GM12878 (cell line): ENCODE measurements around the gene ERN1. TPM values are rescaled to one million over a fixed set of nuclear protein-coding genes. Genes with fewer than 3 reads are reported as not detected.

ENCODE experiments used
- ATAC-seq: fragments of 200-7000 bp; cut with Tn5 transposase; 3 replicates; pipeline ENCODE4 v1.9.1; 2020; ENCODE audit warnings: mild to moderate bottlenecking, moderate library complexity
- BruUV-seq: library from RNA; stranded (reverse); fragments of 400-500 nt; replicated peaks from 2 replicates; lab custom pipeline; 2021; lab: Mats Ljungman, UMichigan
- CTCF ChIA-PET: fragments of 300-600 bp; sonication (Branson Sonifier 250); formaldehyde crosslinking; extraction: SDS; loops from one replicate; lab custom pipeline; 2021; ENCODE audit warnings: inconsistent platforms; lab: Yijun Ruan, JAX
- POLR2A ChIA-PET: fragments of 350-600 bp; formaldehyde crosslinking; extraction: SDS; loops from one replicate; lab custom pipeline; 2021; ENCODE audit warnings: inconsistent platforms; lab: Charles Lee
- RAD21 ChIA-PET: fragments of 300-600 bp; sonication (Branson Sonifier 250); formaldehyde crosslinking; loops from one replicate; lab custom pipeline; 2023; ENCODE audit warnings: antibody characterized with exemption; ENCODE audit not compliant: unreplicated experiment; lab: Charles Lee
- SMC1A ChIA-PET: fragments of 300-600 bp; sonication (Branson Sonifier 250); formaldehyde crosslinking; loops from one replicate; lab custom pipeline; 2023; ENCODE audit not compliant: unreplicated experiment, uncharacterized antibody; lab: Charles Lee
- DNase-seq: peaks from one replicate; pipeline ENCODE4 v3.0.0-alpha.2; 2011; ENCODE audit warnings: low read depth, low spot score
- FAIRE-seq: peaks from 3 replicates; lab custom pipeline; 2011; peaks lifted over from hg19 to GRCh38; lab: Jason Lieb, UNC
- H2AFZ ChIP-seq: 2 replicates; pipeline ENCODE4 v1.6.0; 2011; ENCODE audit warnings: low read depth, low read length, control low read depth; ENCODE audit not compliant: control insufficient read depth
- H3K27ac ChIP-seq: 2 replicates; pipeline ENCODE4 v1.5.1; 2011; ENCODE audit warnings: control low read depth; ENCODE audit not compliant: control insufficient read depth, insufficient read depth
- H3K27me3 ChIP-seq, 2 experiments: replicated peaks in 1 of 2; 2 replicates each; pipeline versions ENCODE4 v1.6.0 to v1.6.1; 2011; ENCODE audit warnings: low read length in 1 of 2; ENCODE audit not compliant: control insufficient read depth in 2 of 2, insufficient read depth in 2 of 2
- H3K36me3 ChIP-seq, 2 experiments: 2 replicates each; pipeline ENCODE4 v1.5.1; 2011; ENCODE audit warnings: low read length in 1 of 2; ENCODE audit not compliant: control insufficient read depth in 2 of 2, insufficient read depth in 2 of 2
- H3K4me1 ChIP-seq: 2 replicates; pipeline ENCODE4 v1.6.1; 2011; ENCODE audit warnings: mild to moderate bottlenecking, low read length, moderate library complexity, mixed read lengths; ENCODE audit not compliant: control insufficient read depth, insufficient read depth
- H3K4me2 ChIP-seq: 2 replicates; pipeline ENCODE4 v1.6.0; 2011; ENCODE audit warnings: control low read depth; ENCODE audit not compliant: control insufficient read depth, insufficient read depth
- H3K4me3 ChIP-seq: fragments of 200-600 bp; sonication (generic); 2 replicates; pipeline ENCODE4 v1.5.1; 2016
- H3K79me2 ChIP-seq: 2 replicates; pipeline ENCODE4 v1.6.0; 2011; ENCODE audit warnings: low read length; ENCODE audit not compliant: control insufficient read depth, insufficient read depth
- H3K9ac ChIP-seq: 2 replicates; pipeline ENCODE4 v1.8.0; 2011; ENCODE audit warnings: low read length, control low read depth, mixed read lengths; ENCODE audit not compliant: control insufficient read depth, insufficient read depth
- H3K9me3 ChIP-seq: replicated peaks from 3 replicates; pipeline ENCODE4 v1.5.1; 2011; ENCODE audit warnings: mild to moderate bottlenecking, low read length; ENCODE audit not compliant: control insufficient read depth, insufficient read depth
- H4K20me1 ChIP-seq: 2 replicates; pipeline ENCODE4 v1.6.0; 2011; ENCODE audit not compliant: control insufficient read depth, insufficient read depth
- DPF2 ChIP-seq: fragments of 450-650 bp; IDR thresholded peaks from 2 replicates; pipeline ENCODE4 v1.6.1; 2017; ENCODE audit warnings: mild to moderate bottlenecking
- HDGF ChIP-seq: fragments of 450-650 bp; IDR thresholded peaks from 2 replicates; pipeline ENCODE4 v1.6.1; 2016; ENCODE audit warnings: antibody characterized with exemption
- IKZF1 ChIP-seq: fragments of 450-650 bp; conservative IDR thresholded peaks from 2 replicates; pipeline ENCODE4 v1.6.1; 2017; ENCODE audit warnings: antibody characterized with exemption, mild to moderate bottlenecking
- MTA3 ChIP-seq: IDR thresholded peaks from 2 replicates; pipeline ENCODE4 v1.6.1; 2012; ENCODE audit warnings: low read length, inconsistent platforms, borderline replicate concordance
- MXI1 ChIP-seq: fragments of 150-350 bp; IDR thresholded peaks from 2 replicates; pipeline ENCODE4 v1.6.1; 2011; ENCODE audit warnings: low read depth, mild to moderate bottlenecking, inconsistent platforms, low read length, improper control_type of control experiment
- NR2F1 ChIP-seq: fragments of 450-650 bp; conservative IDR thresholded peaks from 2 replicates; pipeline ENCODE4 v1.6.1; 2017; ENCODE audit warnings: mild to moderate bottlenecking
- RELA ChIP-seq: fragments of 450-650 bp; IDR thresholded peaks from 2 replicates; pipeline ENCODE4 v1.8.0; 2014; ENCODE audit warnings: borderline replicate concordance; ENCODE audit not compliant: partially characterized antibody
- SIN3A ChIP-seq: IDR thresholded peaks from 2 replicates; pipeline ENCODE4 v1.6.1; 2012; ENCODE audit warnings: low read depth, low read length, improper control_type of control experiment
- SP1 ChIP-seq: IDR thresholded peaks from one replicate; pipeline ENCODE4 v1.6.1; 2011; ENCODE audit warnings: low read depth, low read length
- SRF ChIP-seq, 2 experiments: IDR thresholded peaks; 2 replicates each; pipeline ENCODE4 v1.6.1; 2011; ENCODE audit warnings: low read depth in 2 of 2, low read length in 2 of 2, mild to moderate bottlenecking in 1 of 2, moderate library complexity in 1 of 2
- YY1 ChIP-seq: IDR thresholded peaks from 2 replicates; pipeline ENCODE4 v1.6.1; 2011; ENCODE audit warnings: low read depth, mild to moderate bottlenecking, low read length
- WGBS: methylation state at CpG from one replicate; pipeline ENCODE4 v1.1.6; 2016; ENCODE audit warnings: low lambda C conversion rate; ENCODE audit not compliant: insufficient replicate concordance, insufficient coverage; ENCODE audit errors: missing lambda C conversion rate; 5-methylcytosine and 5-hydroxymethylcytosine counted together
- in situ Hi-C: fragments of 300-500 bp; cut with MboI; formaldehyde crosslinking; loops from 9 replicates; pipeline ENCODE4 v1.14.3; 2018; ENCODE audit warnings: mixed read lengths
- intact Hi-C: fragments of 100-400 bp; cut with micrococcal nuclease; formaldehyde crosslinking; loops from one replicate; pipeline ENCODE4 v1.14.2; 2022; ENCODE audit not compliant: unreplicated experiment
- polyA plus RNA-seq, 11 experiments: library from polyadenylated mRNA; depleted of rRNA in 4 of 11; unstranded in 6 of 11; stranded (reverse) in 5 of 11; fragments of >200 nt; fragmentation: Nextera tagmentation in 4 of 11; fragmentation: Illumina TruSeq in 1 of 11; extraction: Ambion mirVana in 4 of 11; extraction: Trizol in 1 of 11; gene quantifications; 1 replicate in 1 of 11; 2 replicates in 10 of 11; pipeline versions ENCODE4 v1.2.1 to v1.2.3, GENCODE V29; 2011 to 2016; ENCODE audit warnings: inconsistent platforms in 2 of 11, missing spikeins in 2 of 11, low read depth in 1 of 11
- total RNA-seq, 4 experiments: library from RNA; depleted of rRNA in 3 of 4; stranded (reverse); fragments of >200 nt in 3 of 4; fragmentation: Illumina TruSeq in 1 of 4; extraction: Trizol in 1 of 4; gene quantifications; 2 replicates each; pipeline versions ENCODE4 v1.2.1 to v1.2.3, GENCODE V29; 2013 to 2021
- TF ChIP-seq, protein P1 (sequence below): fragments of 450-650 bp; IDR thresholded peaks from 2 replicates; pipeline ENCODE4 v1.6.1; 2017; ENCODE audit warnings: mild to moderate bottlenecking, moderate library complexity
- TF ChIP-seq, protein P2 (sequence below): IDR thresholded peaks from 2 replicates; pipeline ENCODE4 v1.6.1; 2011; ENCODE audit warnings: low read depth, mild to moderate bottlenecking, low read length, moderate library complexity, borderline replicate concordance; ENCODE audit errors: extremely low read depth
- TF ChIP-seq, protein P3 (sequence below): IDR thresholded peaks from 2 replicates; pipeline ENCODE4 v1.6.1; 2012; ENCODE audit warnings: improper control_type of control experiment, low read depth, low read length; ENCODE audit not compliant: insufficient replicate concordance

ERN1 gene
- total and polyA plus RNA-seq, 10 of the 15 experiments (the other 5 are each of a cell fraction or from before 2014, with no cell fraction given), result 2.6 to 19.2 (median 7.6) TPM

DNA sequence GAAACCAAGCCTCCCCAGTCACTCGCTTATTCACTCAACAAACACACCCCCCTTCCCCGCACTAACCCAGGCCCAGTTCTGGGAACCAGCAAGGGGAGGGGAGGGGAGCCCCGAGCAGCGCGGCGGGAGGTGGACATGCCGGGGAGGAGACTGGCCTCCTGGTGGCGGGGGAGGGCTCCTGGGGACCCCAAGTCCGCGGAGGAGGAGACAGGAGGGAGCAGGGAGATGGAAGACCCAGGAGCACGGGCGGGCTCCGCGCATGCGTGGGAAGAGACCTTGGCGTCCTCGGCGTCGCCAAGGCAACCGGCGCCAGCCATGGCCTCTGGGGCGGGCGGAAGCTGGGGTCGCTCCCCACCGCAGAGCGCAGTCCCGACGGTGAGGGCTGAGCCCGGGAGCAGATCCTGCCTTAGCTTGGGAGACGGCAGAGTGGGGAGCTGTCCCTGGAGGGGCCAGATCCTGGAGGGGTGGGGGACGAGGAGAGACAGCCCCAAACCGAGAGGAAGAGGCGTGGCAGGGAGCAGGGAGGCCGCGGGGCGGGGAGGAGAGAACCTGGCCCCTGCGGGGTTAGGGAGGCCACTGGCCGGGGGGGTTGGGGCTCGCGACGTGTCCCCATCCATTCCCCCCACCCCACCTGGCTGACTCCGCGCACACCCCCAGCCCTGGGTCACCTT lies 131.8 kb downstream of the ERN1 start, which contains the start of gene PRR29:
Gene PRR29, plus strand, starts transcription at position 302 of the 671 bp plus-strand sequence. Its CDS starts 14 bp downstream, at position 316.
- in situ Hi-C loops, result no loop called here
- 3% methylated on average over 42 of the region's 43 CpGs for WGBS
- CTCF ChIA-PET, result interaction anchor here (1.1 to 1.8 kb wide), 2 partner anchors 18 to 27 kb away, joined by 5 to 6 read pairs; no protein-coding TSS in a partner anchor
- TF ChIP-seq SIN3A (0 out of 2 replicates have a peak, but pooled peaks have one; percentile 74), MXI1 (peak; percentile 77; the same call in 1 of the 2 replicates), NR2F1 (peak; percentile 56), MTA3 (no peak), SRF (IDR thresholded peaks at IDR 0.05; ENCODE audit: low read depth in 2 of 2, low read length in 2 of 2) (no peak), RELA (no peak), SP1 (peak; percentile 7), HDGF (peak; percentile 51; the same call in 1 of the 2 replicates), YY1 (peak; percentile 82), IKZF1 (peak; percentile 54), DPF2 (peak; percentile 50; the same call in 1 of the 2 replicates)
- TF ChIP-seq, protein P1, sequence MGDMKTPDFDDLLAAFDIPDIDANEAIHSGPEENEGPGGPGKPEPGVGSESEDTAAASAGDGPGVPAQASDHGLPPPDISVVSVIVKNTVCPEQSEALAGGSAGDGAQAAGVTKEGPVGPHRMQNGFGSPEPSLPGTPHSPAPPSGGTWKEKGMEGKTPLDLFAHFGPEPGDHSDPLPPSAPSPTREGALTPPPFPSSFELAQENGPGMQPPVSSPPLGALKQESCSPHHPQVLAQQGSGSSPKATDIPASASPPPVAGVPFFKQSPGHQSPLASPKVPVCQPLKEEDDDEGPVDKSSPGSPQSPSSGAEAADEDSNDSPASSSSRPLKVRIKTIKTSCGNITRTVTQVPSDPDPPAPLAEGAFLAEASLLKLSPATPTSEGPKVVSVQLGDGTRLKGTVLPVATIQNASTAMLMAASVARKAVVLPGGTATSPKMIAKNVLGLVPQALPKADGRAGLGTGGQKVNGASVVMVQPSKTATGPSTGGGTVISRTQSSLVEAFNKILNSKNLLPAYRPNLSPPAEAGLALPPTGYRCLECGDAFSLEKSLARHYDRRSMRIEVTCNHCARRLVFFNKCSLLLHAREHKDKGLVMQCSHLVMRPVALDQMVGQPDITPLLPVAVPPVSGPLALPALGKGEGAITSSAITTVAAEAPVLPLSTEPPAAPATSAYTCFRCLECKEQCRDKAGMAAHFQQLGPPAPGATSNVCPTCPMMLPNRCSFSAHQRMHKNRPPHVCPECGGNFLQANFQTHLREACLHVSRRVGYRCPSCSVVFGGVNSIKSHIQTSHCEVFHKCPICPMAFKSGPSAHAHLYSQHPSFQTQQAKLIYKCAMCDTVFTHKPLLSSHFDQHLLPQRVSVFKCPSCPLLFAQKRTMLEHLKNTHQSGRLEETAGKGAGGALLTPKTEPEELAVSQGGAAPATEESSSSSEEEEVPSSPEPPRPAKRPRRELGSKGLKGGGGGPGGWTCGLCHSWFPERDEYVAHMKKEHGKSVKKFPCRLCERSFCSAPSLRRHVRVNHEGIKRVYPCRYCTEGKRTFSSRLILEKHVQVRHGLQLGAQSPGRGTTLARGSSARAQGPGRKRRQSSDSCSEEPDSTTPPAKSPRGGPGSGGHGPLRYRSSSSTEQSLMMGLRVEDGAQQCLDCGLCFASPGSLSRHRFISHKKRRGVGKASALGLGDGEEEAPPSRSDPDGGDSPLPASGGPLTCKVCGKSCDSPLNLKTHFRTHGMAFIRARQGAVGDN, result no peak
- TF ChIP-seq, protein P2, sequence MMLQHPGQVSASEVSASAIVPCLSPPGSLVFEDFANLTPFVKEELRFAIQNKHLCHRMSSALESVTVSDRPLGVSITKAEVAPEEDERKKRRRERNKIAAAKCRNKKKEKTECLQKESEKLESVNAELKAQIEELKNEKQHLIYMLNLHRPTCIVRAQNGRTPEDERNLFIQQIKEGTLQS, result no peak
- TF ChIP-seq, protein P3, sequence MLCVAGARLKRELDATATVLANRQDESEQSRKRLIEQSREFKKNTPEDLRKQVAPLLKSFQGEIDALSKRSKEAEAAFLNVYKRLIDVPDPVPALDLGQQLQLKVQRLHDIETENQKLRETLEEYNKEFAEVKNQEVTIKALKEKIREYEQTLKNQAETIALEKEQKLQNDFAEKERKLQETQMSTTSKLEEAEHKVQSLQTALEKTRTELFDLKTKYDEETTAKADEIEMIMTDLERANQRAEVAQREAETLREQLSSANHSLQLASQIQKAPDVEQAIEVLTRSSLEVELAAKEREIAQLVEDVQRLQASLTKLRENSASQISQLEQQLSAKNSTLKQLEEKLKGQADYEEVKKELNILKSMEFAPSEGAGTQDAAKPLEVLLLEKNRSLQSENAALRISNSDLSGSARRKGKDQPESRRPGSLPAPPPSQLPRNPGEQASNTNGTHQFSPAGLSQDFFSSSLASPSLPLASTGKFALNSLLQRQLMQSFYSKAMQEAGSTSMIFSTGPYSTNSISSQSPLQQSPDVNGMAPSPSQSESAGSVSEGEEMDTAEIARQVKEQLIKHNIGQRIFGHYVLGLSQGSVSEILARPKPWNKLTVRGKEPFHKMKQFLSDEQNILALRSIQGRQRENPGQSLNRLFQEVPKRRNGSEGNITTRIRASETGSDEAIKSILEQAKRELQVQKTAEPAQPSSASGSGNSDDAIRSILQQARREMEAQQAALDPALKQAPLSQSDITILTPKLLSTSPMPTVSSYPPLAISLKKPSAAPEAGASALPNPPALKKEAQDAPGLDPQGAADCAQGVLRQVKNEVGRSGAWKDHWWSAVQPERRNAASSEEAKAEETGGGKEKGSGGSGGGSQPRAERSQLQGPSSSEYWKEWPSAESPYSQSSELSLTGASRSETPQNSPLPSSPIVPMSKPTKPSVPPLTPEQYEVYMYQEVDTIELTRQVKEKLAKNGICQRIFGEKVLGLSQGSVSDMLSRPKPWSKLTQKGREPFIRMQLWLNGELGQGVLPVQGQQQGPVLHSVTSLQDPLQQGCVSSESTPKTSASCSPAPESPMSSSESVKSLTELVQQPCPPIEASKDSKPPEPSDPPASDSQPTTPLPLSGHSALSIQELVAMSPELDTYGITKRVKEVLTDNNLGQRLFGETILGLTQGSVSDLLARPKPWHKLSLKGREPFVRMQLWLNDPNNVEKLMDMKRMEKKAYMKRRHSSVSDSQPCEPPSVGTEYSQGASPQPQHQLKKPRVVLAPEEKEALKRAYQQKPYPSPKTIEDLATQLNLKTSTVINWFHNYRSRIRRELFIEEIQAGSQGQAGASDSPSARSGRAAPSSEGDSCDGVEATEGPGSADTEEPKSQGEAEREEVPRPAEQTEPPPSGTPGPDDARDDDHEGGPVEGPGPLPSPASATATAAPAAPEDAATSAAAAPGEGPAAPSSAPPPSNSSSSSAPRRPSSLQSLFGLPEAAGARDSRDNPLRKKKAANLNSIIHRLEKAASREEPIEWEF, result no peak

More for the DNA sequence above, 131.8 kb downstream of the ERN1 start, which contains the start of gene PRR29:
- Histone ChIP-seq H3K36me3 (peaks cover 0 to 6% of the 10 kb centered on the region in 2 experiments; a peak in 3 of 4 replicates), H4K20me1 (no peaks in the 10 kb centered on the region), H3K27me3 (peaks cover 3 to 7% of the 10 kb centered on the region in 2 experiments; a peak in 3 of 4 replicates), H3K79me2 (no peaks in the 10 kb centered on the region), H2AFZ (peak within 1 kb of the TSS; percentile 95), H3K4me2 (peak within 1 kb of the TSS; percentile 97), H3K9me3 (no peaks in the 10 kb centered on the region), H3K27ac (no peak within 1 kb of the TSS), H3K4me1 (peaks cover 4% of the 10 kb centered on the region), H3K9ac (no peak within 1 kb of the TSS; the same call in 1 of the 2 replicates), H3K4me3 (peak within 1 kb of the TSS; percentile 79; the same call in 1 of the 2 replicates)
- peak; percentile 89 for ATAC-seq
- ChIA-PET POLR2A (no interaction called here), RAD21 (interaction anchor here (0.6 to 0.8 kb wide), 2 partner anchors 12 to 135 kb away, joined by 3 read pairs; no protein-coding TSS in a partner anchor), SMC1A (no interaction called here)
- intact Hi-C loops, result no loop called here
- FAIRE-seq, result peak; percentile 71
- no peak for DNase-seq
- BruUV-seq, result no TSS peak
